Measurements from ENCODE around the gene RNASEH2A. TPM values are rescaled to one million over a fixed set of nuclear protein-coding genes. Genes with fewer than 3 reads are reported as not detected.
"Not testable (repeated sequence)": the region's sequence is repeated elsewhere in the genome, so short reads cannot be mapped to it uniquely, and the experiment has no call there.

The RNASEH2A gene
- total RNA-seq, 1 donor from 2014 or later: 5.1 TPM

DNA sequence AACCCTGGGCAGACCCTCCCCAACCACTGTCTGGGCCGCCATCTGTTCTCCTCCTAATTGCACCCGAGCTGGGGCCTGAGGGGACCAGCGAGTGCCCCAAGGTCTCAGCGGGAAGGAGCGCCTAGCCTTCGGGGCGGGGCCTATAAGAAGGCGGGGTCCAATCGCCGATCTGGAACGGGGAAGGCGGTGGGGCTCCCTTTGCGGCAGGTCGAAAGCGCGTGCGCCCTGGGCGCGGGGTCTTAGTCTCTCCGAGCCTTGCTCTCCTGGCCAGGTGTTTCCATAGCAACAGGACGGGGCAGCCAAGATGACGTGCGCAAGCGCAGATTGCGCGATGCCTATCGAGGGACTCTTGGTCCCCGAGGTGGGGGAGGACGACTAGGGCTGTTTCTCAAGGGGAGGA lies 34.7 kb downstream of the RNASEH2A start:
- intact Hi-C loops (cut with DNase I): no loop called here
- ATAC-seq (peak; percentile 9), DNase-seq (ENCODE audit: low spot score) (no peak)

DNA sequence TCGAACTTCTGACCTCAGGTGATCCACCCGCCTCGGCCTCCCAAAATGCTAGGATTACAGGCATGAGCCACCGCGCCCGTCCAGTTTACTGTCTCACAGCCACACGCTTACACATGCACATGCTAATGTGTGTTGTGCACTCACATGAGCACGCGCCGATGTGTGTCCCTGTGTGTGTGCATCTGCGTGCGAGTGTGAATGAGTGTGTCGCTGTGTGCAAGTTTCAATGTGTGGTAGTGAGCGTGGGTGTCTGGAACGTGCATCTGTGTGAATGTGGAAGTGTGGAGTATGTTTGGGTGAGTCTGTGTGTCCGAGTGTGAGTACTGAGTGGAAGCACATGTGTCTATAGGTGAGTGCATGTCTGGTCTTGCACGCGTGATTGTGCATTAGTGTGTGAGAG lies 36.1 kb downstream of the RNASEH2A start:
- ATAC-seq: no peak
- intact Hi-C loops (cut with DNase I): no loop called here
- no peak for DNase-seq (ENCODE audit: low spot score)

DNA sequence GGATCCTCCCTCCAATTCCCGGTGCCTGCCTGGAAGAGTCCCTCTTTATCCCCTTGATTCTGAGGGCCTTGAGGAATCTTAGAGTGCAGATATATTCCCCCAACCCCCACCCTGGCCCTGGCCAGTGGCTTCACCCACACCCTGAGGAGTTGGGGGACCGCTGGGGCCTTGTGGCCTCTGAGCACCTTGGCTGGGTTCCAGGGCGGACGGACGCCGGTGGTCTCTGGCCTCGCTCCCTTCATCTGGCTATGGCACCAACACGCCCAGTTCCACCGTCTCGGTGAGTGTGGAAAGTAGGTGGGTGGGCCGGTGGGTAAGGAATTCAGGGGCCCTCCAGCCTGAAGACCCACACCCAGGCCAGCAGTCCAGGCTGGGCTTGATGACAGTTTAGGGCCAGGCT lies 36.9 kb downstream of the RNASEH2A start:
- ATAC-seq (no peak), DNase-seq (ENCODE audit: low spot score) (peak; percentile 61)
- intact Hi-C loops (cut with DNase I): no loop called here

GRCh38 chr19:12843999-12844732 lies 37.8 kb downstream of the RNASEH2A start:
- ATAC-seq: no peak
- intact Hi-C loops (cut with DNase I): no loop called here

DNA sequence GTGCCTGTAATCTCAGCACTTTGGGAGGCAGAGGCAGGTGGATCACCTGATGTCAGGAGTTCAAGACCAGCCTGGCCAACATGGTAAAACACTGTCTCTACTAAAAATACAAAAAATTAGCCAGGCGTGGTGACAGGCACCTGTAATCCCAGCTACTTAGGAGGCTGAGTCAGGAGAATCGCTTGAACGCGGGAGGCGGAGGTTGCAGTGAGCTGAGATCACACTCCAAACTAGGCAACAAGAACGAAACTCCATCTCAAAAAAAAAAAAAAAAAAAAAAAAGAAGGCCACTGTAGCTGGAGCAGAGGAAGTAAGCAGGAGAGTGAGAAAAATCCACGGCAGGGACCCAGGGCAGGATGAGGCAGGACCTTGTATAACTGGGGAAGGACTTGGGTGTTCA lies 40.2 kb downstream of the RNASEH2A start:
- not testable (repeated sequence) for DNase-seq (ENCODE audit: low spot score); ATAC-seq
- intact Hi-C loops (cut with DNase I): loop anchor here (5.0 kb wide), 1 partner anchor 89 kb away; no protein-coding TSS in a partner anchor

More at GRCh38 chr19:12843999-12844732, 37.8 kb downstream of the RNASEH2A start:
- DNase-seq (ENCODE audit: low spot score): no peak

- intact Hi-C loops (cut with DNase I): loop anchor here (5.0 kb wide), 1 partner anchor 90 kb away; no protein-coding TSS in a partner anchor
- DNase-seq (ENCODE audit: low spot score): peak; percentile 92
- ATAC-seq: peak; percentile 97
Measured at GRCh38 chr19:12847159-12848139, 41.1 kb downstream of the RNASEH2A start.

DNA sequence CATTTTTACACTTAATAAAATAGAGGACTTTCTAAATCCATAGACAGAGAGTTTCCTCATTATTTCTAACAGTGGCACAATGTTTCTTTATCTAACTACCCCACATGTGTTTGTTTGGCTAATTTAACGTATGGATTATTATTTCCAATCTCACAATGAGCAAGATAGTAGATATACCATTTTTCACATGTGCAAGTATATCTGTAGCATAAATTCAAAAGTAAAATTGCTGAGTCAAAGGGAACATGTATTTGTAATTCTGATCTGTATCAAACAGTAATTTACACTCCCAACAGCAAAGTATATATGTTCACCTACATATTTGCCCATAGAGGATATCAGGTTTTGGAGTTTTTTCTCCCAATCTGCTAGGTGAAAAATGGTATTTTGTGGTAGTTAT lies 50.3 kb downstream of the RNASEH2A start:
- intact Hi-C loops (cut with DNase I): no loop called here
- ATAC-seq (no peak), DNase-seq (ENCODE audit: low spot score) (no peak)

DNA sequence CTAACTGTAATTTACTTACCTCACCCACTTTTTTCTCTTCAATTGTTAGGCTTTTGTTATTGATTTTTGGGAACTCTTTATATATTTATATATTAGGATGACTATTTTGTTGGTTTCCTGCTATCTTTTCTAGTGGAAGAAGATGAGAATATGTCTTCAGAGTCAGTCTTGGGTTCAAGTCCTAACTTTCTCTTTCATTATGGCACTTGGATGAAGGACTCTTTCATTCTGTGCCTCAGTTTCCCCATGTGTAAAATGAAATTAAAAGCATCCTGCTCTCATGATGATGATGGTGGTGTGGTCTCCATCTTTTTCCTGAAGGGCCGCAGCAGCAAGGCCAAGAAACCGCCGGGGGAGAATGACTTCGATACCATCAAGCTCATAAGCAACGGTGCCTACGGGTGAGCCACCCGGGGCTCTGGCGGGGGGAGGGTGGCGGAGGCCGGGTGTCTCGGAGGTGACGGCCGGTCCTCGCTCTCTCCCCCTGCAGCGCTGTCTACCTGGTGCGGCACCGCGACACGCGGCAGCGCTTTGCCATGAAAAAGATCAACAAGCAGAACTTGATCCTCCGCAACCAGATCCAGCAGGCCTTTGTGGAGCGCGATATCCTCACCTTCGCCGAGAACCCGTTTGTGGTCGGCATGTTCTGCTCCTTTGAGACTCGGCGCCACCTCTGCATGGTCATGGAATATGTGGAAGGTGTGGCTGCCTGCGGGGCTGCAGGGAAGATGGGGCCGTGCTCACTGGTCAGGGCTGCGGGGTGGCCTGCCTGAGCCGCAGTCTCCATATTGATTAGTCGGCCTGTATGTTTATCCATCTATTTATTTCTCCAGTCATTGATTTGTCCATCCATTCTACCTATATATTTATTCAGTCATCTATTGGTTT lies 51.9 kb downstream of the RNASEH2A start:
- intact Hi-C loops (cut with DNase I): no loop called here
- ATAC-seq (no peak), DNase-seq (ENCODE audit: low spot score) (no peak)

DNA sequence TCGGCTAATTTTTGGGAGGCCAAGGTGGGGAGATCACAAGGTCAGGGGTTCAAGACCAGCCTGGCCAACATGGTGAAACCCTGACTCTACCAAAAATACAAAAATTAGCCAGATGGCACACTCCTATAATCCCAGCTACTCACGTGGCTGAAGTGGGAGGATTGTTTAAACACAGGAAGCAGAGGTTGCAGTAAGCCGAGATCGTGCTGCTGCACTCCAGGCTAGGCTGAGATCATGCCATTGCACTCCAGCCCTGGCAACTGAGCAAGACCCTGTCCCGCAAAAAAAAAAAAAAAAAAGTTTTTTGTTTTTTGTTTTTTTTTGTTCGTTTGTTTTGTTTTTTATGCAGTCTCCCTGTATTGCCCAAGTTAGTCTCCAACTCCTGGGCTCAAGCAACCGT lies 53.2 kb downstream of the RNASEH2A start:
- ATAC-seq: no peak
- intact Hi-C loops (cut with DNase I): no loop called here

More for the DNA sequence above, 53.2 kb downstream of the RNASEH2A start:
- no peak for DNase-seq (ENCODE audit: low spot score)

Small RNA genes lying within 50 kb of the gene (microRNA-seq; reads per million reads assigned to microRNA genes)
- gene MIR5684 (not detected), gene MIR6794 (not detected)

Other genes starting within 250 kb of the RNASEH2A start
- gene ZNF490, start 195.8 kb upstream of the RNASEH2A start, total RNA-seq: 8.6 TPM
- 48.2 TPM for gene ZNF791, start 195.7 kb upstream of the RNASEH2A start, total RNA-seq
- gene MAN2B1, start 139.8 kb upstream of the RNASEH2A start, total RNA-seq: 76.4 TPM
- gene WDR83, start 139.8 kb upstream of the RNASEH2A start, total RNA-seq: 12.3 TPM
- 77.1 TPM for gene DHPS, start 124.7 kb upstream of the RNASEH2A start, total RNA-seq
- not detected for gene GNG14, start 118.6 kb upstream of the RNASEH2A start, total RNA-seq
- gene FBXW9, start 110.0 kb upstream of the RNASEH2A start, total RNA-seq: 3.6 TPM
- 70.6 TPM for gene TNPO2, start 82.7 kb upstream of the RNASEH2A start, total RNA-seq
- 128 TPM for gene TRIR, start 71.9 kb upstream of the RNASEH2A start, total RNA-seq
- gene GET3, start 69.1 kb upstream of the RNASEH2A start, total RNA-seq: 30.1 TPM
- gene BEST2, start 54.8 kb upstream of the RNASEH2A start, total RNA-seq: not detected
- 45.1 TPM for gene HOOK2, start 31.0 kb upstream of the RNASEH2A start, total RNA-seq
- gene JUNB, start 15.1 kb upstream of the RNASEH2A start, total RNA-seq: 279 TPM
- 117 TPM for gene PRDX2, start 4.8 kb upstream of the RNASEH2A start, total RNA-seq
- 2.4 TPM for gene THSD8, start 4.5 kb upstream of the RNASEH2A start, total RNA-seq
- not detected for gene RTBDN, start 28.0 kb downstream of the RNASEH2A start, total RNA-seq
- gene MAST1, start 31.9 kb downstream of the RNASEH2A start, total RNA-seq: 0.31 TPM
- 26.7 TPM for gene DNASE2, start 74.9 kb downstream of the RNASEH2A start, total RNA-seq
- 1.1 TPM for gene KLF1, start 80.6 kb downstream of the RNASEH2A start, total RNA-seq
- 24.4 TPM for gene GCDH, start 84.6 kb downstream of the RNASEH2A start, total RNA-seq
- gene SYCE2, start 112.7 kb downstream of the RNASEH2A start, total RNA-seq: not detected
- gene FARSA, start 127.1 kb downstream of the RNASEH2A start, total RNA-seq: 33.7 TPM
- 454 TPM for gene CALR, start 132.0 kb downstream of the RNASEH2A start, total RNA-seq
- gene RAD23A, start 139.3 kb downstream of the RNASEH2A start, total RNA-seq: 102 TPM
- gene GADD45GIP1, start 150.6 kb downstream of the RNASEH2A start, total RNA-seq: 13.7 TPM
- not detected for gene DAND5, start 163.0 kb downstream of the RNASEH2A start, total RNA-seq
- 131 TPM for gene NFIX, start 188.9 kb downstream of the RNASEH2A start, total RNA-seq

Measured in sciatic nerve (tissue), 2 donors.